Effector memory CD4-positive, alpha-beta T cell (primary cell): ENCODE data around the gene LARGE2.
"Not testable (repeated sequence)": the region's sequence is repeated elsewhere in the genome, so short reads cannot be mapped to it uniquely, and the experiment has no call there.

Experiments used
- DNase-seq, 3 donors: peaks; one replicate each; pipeline ENCODE4 v3.0.0-alpha.2; 2020
- H3K27ac ChIP-seq: 2 replicates; pipeline ENCODE4 v1.7.0; 2013; ENCODE audit warnings: mild to moderate bottlenecking, low read length, moderate library complexity; ENCODE audit not compliant: insufficient read depth, poor library complexity, severe bottlenecking
- H3K27me3 ChIP-seq: replicated peaks from 2 replicates; pipeline ENCODE4 v1.7.0; 2013; ENCODE audit warnings: mild to moderate bottlenecking, low read length; ENCODE audit not compliant: insufficient read depth, control insufficient read depth, poor library complexity, severe bottlenecking
- H3K36me3 ChIP-seq: 2 replicates; pipeline ENCODE4 v1.7.0; 2013; ENCODE audit warnings: mild to moderate bottlenecking, low read length, moderate library complexity; ENCODE audit not compliant: control insufficient read depth, insufficient read depth
- H3K4me1 ChIP-seq: 2 replicates; pipeline ENCODE4 v1.7.0; 2013; ENCODE audit warnings: low read length, mild to moderate bottlenecking; ENCODE audit not compliant: control insufficient read depth, insufficient read depth, poor library complexity, severe bottlenecking
- H3K4me3 ChIP-seq: 2 replicates; pipeline ENCODE4 v1.7.0; 2013; ENCODE audit warnings: low read length, low read depth, mild to moderate bottlenecking; ENCODE audit not compliant: insufficient read depth, poor library complexity, severe bottlenecking
- H3K9me3 ChIP-seq: 2 replicates; pipeline ENCODE4 v1.7.0; 2013; ENCODE audit warnings: mild to moderate bottlenecking, low read length, moderate library complexity; ENCODE audit not compliant: control insufficient read depth

The LARGE2 gene

DNA sequence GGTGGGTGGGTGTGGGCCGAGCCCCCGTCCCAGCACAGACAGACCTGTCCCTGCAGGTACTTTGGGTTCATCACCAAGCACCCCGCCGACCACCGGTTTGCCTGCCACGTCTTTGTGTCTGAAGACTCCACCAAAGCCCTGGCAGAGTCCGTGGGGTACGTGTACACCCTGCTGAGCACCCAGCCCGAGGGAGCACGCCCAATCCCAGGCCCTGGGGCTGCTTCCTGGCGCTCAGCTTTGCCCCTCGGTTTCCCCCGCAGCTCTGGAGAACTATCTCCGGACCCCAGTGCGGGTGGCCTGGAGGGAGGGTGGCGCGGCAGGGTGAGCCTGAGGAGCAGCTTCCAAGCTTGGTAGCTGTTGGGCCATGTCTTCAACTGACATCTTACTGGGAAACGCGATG, 17.4 kb upstream of the LARGE2 start:
- DNase-seq, result no peak
- no peak overlapping the region for H3K27ac ChIP-seq
- H3K4me3 ChIP-seq, result no peak overlapping the region
- peaks cover 6% of the 10 kb centered on the region for H3K4me1 ChIP-seq
- peaks cover 12% of the 10 kb centered on the region for H3K36me3 ChIP-seq
- no peaks in the 10 kb centered on the region for H3K9me3 ChIP-seq
- H3K27me3 ChIP-seq, result peaks cover 6% of the 10 kb centered on the region

DNA sequence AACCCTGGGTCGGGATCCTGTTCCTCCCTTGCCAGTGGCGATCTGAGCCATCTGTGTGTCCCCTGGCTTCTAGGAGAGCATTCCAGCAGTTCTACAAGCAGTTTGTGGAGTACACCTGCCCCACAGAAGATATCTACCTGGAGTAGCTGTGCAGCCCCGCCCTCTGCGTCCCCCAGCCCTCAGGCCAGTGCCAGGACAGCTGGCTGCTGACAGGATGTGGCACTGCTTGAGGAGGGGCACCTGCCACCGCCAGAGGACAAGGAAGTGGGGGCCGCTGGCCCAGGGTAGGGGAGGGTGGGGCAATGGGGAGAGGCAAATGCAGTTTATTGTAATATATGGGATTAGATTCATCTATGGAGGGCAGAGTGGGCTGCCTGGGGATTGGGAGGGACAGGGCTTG, 16.9 kb upstream of the LARGE2 start:
- H3K36me3 ChIP-seq, result peaks cover 16% of the 10 kb centered on the region
- not testable (repeated sequence) for H3K9me3 ChIP-seq, DNase-seq, H3K4me3 ChIP-seq, H3K4me1 ChIP-seq, H3K27ac ChIP-seq, H3K27me3 ChIP-seq

DNA sequence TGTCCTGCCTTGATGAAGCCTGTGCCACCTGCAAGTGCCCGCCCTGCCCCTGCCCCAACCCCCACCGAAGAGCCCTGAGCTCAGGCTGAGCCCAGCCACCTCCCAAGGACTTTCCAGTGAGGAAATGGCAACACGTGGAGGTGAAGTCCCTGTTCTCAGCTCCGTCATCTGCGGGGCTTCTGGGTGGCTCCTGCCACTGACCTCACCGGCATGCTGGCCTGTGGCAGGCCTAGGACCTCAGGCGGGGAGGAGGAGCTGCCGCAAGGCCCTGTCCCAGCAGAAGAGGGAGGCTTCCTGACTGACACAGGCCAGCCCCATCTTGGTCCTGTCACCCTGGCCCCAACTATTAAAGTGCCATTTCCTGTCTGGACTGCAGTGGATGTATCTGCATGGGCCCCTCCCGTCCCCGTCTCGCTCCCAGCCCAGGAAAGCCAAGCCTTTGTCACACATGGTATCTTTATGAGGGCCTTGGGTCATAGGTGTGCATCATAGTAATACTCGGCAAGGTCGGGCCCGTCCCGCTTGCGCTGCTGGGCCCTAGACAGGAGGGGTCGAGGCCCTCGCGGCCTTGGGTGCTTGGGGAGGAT, 16.3 kb upstream of the LARGE2 start:
- no peak overlapping the region for H3K27ac ChIP-seq
- H3K9me3 ChIP-seq, result no peaks in the 10 kb centered on the region
- DNase-seq, result no peak
- H3K36me3 ChIP-seq, result peaks cover 23% of the 10 kb centered on the region
- H3K4me3 ChIP-seq, result no peak overlapping the region
- no peaks in the 10 kb centered on the region for H3K4me1 ChIP-seq
- H3K27me3 ChIP-seq, result no peaks in the 10 kb centered on the region

DNA sequence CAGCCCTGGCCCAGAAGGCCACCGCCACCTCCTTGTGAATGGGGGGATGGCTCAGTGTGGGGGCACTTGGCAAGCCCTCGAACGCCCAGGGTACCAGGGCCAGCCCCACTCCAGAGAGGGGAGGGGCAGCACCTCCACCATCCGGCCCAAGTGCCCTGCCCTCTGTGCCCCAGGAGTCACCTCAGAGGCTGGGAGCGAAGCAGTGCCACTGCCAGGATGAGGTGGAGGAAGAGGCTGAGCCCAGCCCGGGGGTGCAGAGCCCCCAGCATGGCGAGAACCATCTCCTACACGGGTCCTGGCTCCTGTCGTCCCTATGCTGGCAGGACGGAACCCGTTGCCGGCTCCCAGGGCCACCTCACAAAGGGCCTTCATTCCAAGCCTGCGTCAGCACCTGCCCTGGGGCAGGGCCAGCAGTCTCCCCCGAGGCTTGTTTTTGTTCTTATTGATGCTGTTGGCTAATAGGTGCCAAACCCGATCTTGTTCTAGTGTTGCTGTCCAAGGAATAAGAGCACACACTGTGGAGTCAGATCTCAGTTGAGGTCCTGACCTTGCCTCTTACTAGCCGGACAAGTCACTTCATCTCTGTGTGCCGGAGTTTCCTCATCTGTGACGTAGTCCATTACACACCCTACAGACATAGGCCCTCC, 15.4 kb upstream of the LARGE2 start, which contains the start of gene FREY1:
TSS of gene FREY1 (minus strand) at position 307 of the 647 bp plus-strand sequence. CDS start at position 281, 26 bp downstream.
- no peak for DNase-seq
- H3K4me1 ChIP-seq, result no peaks in the 10 kb centered on the region

DNA sequence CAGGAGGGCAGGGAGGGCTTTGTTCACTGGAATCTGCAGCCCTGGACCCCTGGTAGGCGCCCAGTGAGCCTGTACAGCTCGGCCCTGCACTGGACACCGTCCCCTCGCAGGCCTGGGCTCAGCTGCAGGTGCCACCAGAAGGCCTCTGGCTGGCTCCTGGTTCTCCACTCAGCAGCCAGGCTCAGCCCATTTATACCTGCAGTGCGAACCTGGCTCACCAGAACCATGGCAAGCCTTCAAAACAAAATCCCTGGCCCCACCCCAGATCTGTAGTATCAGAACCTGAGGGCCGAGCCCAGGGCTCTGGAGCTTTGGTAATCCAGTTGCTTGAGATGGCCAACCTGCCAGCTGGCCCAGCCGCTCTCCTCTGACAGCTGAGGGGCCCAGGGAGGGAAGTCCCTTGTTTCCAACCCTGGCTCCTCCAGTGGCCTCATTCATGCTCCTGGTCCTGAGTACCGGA, 14.5 kb upstream of the LARGE2 start:
- peaks cover 35% of the 10 kb centered on the region for H3K36me3 ChIP-seq
- H3K27me3 ChIP-seq, result no peaks in the 10 kb centered on the region
- no peak for DNase-seq

More for the DNA sequence above, 15.4 kb upstream of the LARGE2 start, which contains the start of gene FREY1:
- H3K27ac ChIP-seq, result no peak within 1 kb of the TSS
- no peaks in the 10 kb centered on the region for H3K9me3 ChIP-seq
- H3K27me3 ChIP-seq, result no peaks in the 10 kb centered on the region
- H3K36me3 ChIP-seq, result peaks cover 32% of the 10 kb centered on the region
- no peak within 1 kb of the TSS for H3K4me3 ChIP-seq

DNA sequence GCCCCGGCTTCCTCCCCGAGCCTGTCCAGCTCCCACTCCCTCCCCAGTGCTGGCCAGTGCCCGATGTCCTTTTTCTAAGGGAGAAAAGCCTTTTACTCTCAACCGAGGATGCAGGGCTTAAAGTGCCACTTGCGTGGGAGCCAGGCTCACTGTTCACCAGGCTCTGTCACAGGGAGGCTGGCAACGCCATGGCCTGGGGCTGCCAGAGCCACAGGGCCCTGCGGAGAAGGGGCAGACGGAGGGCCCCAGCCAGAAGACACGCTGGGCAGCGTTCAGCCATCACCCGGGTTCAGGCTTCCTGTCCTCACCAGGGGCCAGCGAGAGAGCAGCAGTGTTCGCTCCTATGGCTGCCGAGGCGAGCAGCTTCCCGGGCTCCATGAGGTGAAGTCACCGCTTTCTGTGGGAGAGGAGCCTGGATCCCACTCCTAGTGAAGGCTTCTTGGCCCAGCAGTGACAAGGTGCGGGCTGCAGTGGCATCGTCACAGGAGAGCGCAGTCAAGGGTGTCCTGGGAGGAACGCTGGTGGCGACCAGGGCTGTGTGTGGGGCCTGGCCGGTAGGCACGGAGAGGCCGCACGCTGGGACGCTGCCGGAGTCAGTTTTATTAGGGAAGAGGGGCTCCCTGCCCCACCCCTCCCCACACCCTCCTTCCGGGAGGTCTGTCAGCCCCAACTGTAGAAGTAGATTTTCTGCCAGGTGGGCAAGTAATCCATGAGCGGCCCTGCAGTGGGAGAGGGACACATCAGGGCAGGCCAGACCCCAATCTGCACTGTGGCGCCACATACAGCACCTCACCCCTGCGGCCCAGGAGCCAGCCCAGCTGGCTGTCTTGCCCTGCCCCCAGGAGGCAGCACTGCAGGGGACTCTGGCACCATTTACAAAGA, 12.6 kb upstream of the LARGE2 start:
- Histone ChIP-seq H3K4me3 (no peak overlapping the region), H3K4me1 (no peaks in the 10 kb centered on the region), H3K36me3 (peaks cover 54% of the 10 kb centered on the region), H3K27me3 (no peaks in the 10 kb centered on the region), H3K9me3 (no peaks in the 10 kb centered on the region), H3K27ac (no peak overlapping the region)
- DNase-seq, result no peak

More for the DNA sequence above, 14.5 kb upstream of the LARGE2 start:
- Histone ChIP-seq H3K4me3 (no peak overlapping the region), H3K9me3 (no peaks in the 10 kb centered on the region), H3K27ac (no peak overlapping the region), H3K4me1 (no peaks in the 10 kb centered on the region)

DNA sequence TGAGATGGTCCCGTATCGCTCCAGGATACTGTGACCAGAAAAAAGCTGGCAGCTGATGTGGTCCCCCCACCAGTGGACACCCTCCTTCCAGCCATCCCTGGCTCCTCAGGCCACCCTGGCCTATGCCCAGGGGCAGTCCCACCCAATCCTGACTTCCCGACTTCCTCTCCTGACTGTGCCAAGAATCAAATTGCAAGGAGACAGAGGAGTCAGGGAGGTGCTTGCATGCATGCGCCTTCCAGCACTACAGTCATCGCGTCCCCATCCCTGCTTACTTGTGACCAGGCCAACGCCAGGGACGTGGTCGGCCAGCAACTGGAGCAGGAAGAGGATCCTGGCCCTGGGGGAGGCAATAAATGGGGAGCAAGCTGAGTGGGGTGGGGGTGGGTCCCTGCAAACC, 11.8 kb upstream of the LARGE2 start:
- no peak overlapping the region for H3K27ac ChIP-seq
- H3K27me3 ChIP-seq, result no peaks in the 10 kb centered on the region
- H3K4me3 ChIP-seq, result no peak overlapping the region
- no peak for DNase-seq
- peaks cover 62% of the 10 kb centered on the region for H3K36me3 ChIP-seq
- H3K4me1 ChIP-seq, result no peaks in the 10 kb centered on the region
- no peaks in the 10 kb centered on the region for H3K9me3 ChIP-seq

DNA sequence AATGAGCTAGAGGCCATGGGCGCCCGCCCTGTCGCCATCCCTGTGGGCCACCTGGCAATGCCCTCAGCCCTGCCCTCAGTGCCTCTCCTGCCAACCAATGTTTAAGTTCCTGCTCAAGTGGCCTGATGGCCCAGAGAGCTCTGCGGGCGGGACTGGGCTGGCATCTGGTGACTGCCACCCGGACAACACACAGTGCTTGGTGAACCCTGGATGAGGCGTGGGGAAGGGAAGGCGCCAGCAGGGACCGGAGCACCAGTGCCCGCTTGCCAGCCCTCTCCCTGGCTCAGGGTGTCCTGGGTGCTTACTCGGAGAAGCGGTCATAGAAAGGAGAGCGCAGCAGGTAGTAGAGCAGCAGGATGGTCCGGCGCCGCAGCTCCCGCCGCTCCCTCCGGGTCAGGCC, 8.9 kb upstream of the LARGE2 start:
- H3K27me3 ChIP-seq, result no peaks in the 10 kb centered on the region
- no peak overlapping the region for H3K27ac ChIP-seq
- H3K4me3 ChIP-seq, result no peak overlapping the region
- no peak for DNase-seq
- H3K9me3 ChIP-seq, result no peaks in the 10 kb centered on the region
- H3K36me3 ChIP-seq, result peaks cover 68% of the 10 kb centered on the region
- peaks cover 17% of the 10 kb centered on the region for H3K4me1 ChIP-seq

DNA sequence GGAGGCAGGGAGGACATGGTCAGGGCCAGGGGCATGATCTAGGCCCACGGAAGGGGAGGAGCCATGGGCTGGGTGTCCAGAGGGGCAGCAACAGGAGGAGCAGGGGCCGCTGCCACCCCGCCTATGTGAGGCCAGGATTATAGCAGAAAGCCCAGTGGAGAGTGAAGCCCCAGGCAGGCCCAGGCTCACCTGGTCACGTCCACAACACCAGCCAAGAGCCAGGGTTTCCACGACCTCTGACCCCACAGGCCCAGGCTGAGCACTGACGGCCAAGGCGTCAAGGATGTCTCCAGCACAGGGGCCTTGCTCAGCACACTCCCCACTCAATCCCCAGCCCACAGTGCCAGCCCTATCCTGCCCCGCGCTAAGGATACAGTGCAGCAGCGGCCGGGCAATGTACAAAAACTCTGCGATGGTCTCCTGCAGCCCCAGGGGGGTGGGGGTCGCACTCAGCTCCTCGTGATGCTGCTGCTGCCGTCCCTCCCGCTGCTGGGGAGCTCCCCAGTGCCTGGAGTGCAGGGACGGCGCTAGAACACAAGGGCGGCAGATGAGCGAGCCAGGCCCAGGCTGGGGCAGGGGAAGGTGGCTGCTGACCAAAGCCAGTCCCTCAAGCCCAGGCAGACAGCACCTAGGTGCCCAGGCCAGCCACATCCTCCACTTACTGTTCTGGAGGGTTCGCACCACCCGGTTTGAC, 8.4 kb upstream of the LARGE2 start:
- Histone ChIP-seq H3K4me1 (peaks cover 23% of the 10 kb centered on the region), H3K36me3 (peaks cover 67% of the 10 kb centered on the region), H3K9me3 (no peaks in the 10 kb centered on the region), H3K27me3 (no peaks in the 10 kb centered on the region), H3K4me3 (no peak overlapping the region), H3K27ac (no peak overlapping the region)
- no peak for DNase-seq
